K562 (cell line): ENCODE measurements around the gene LITAF.

ENCODE experiments used
- EZH2 ChIP-seq: IDR thresholded peaks from 2 replicates; pipeline ENCODE4 v1.6.1; 2012; ENCODE audit warnings: low read depth, mild to moderate bottlenecking, inconsistent platforms, low read length, borderline replicate concordance
- MCM5 ChIP-seq: fragments of 450-650 bp; IDR thresholded peaks from 2 replicates; pipeline ENCODE4 v1.6.1; 2016; ENCODE audit warnings: low read depth
- NBN ChIP-seq: fragments of 450-650 bp; IDR thresholded peaks from 2 replicates; pipeline ENCODE4 v1.6.1; 2016; ENCODE audit warnings: low read depth, mild to moderate bottlenecking
- POLR2A ChIP-seq: fragments of 450-650 bp; conservative IDR thresholded peaks from 2 replicates; pipeline ENCODE4 v1.6.1; 2016
- RBBP5 ChIP-seq: fragments of 200-600 bp; sonication (generic); IDR thresholded peaks from 2 replicates; pipeline ENCODE4 v1.6.1; 2012; ENCODE audit warnings: borderline replicate concordance, mild to moderate bottlenecking, low read length, control low read depth, inconsistent platforms; ENCODE audit not compliant: insufficient read depth, poor library complexity, severe bottlenecking
- TAF15 ChIP-seq: fragments of 200-400 bp; formaldehyde crosslinking; IDR thresholded peaks from 2 replicates; pipeline ENCODE4 v1.6.1; 2017; ENCODE audit warnings: mild to moderate bottlenecking, low read depth, low read length, moderate library complexity
- ZNF23 ChIP-seq: fragments of 250-450 bp; sonication (Bioruptor Pico); IDR thresholded peaks from 2 replicates; pipeline ENCODE4 v1.4.0; 2020; ENCODE audit warnings: mild to moderate bottlenecking
- TF ChIP-seq, protein P1 (sequence below), 3 experiments: IDR thresholded peaks in 2 of 3; conservative IDR thresholded peaks in 1 of 3; 2 replicates each; pipeline ENCODE4 v1.5.1; 2011 to 2012; ENCODE audit warnings: low read length in 3 of 3, mild to moderate bottlenecking in 3 of 3, control low read depth in 2 of 3, improper control_type of control experiment in 1 of 3, inconsistent platforms in 1 of 3, low read depth in 1 of 3, mixed read lengths in 1 of 3, moderate library complexity in 1 of 3; ENCODE audit not compliant: insufficient read depth in 2 of 3

DNA sequence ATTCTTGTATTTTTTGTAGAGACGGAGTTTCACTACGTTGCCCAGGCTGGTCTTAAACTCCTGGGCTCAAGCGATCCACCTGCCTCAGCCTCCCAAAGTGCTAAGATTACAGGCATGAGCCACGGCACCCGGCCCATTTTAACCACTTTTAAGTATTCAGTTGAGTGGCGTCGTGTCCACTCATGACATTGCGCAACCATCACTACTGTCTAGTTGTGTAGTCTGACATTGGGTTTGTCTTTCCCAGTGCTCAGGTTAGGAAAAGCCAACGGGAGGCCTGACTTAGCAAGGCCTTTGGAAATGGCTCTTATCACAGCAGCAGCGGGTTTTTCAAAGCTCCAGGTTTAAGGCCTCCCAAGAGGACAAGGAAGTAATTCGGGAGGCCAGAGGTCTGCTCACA is 58.7 kb downstream of the LITAF start:
- TF ChIP-seq MCM5, result no peak
- TF ChIP-seq NBN, result no peak
- TF ChIP-seq, protein P1, sequence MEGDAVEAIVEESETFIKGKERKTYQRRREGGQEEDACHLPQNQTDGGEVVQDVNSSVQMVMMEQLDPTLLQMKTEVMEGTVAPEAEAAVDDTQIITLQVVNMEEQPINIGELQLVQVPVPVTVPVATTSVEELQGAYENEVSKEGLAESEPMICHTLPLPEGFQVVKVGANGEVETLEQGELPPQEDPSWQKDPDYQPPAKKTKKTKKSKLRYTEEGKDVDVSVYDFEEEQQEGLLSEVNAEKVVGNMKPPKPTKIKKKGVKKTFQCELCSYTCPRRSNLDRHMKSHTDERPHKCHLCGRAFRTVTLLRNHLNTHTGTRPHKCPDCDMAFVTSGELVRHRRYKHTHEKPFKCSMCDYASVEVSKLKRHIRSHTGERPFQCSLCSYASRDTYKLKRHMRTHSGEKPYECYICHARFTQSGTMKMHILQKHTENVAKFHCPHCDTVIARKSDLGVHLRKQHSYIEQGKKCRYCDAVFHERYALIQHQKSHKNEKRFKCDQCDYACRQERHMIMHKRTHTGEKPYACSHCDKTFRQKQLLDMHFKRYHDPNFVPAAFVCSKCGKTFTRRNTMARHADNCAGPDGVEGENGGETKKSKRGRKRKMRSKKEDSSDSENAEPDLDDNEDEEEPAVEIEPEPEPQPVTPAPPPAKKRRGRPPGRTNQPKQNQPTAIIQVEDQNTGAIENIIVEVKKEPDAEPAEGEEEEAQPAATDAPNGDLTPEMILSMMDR (IDR thresholded peaks at IDR 0.05 in 2 of 3, conservative IDR thresholded peaks at IDR 0.05 in 1 of 3; ENCODE audit: insufficient read depth in 2 of 3, low read depth in 1 of 3, low read length in 3 of 3), result no peak
- no peak for TF ChIP-seq RBBP5
- no peak for TF ChIP-seq POLR2A
- no peak for TF ChIP-seq ZNF23 (CRISPR knock-in tag)
- no peak for TF ChIP-seq TAF15
- no peak for TF ChIP-seq EZH2
